K562 (cell line): Measurements from ENCODE around the gene AKR1A1. TPM values are rescaled to one million over a fixed set of nuclear protein-coding genes. Genes with fewer than 3 reads are reported as not detected.

ENCODE experiments used
- KDM1A ChIP-seq, 2 experiments: fragments of 450-650 bp; IDR thresholded peaks; 2 replicates each; pipeline ENCODE4 v1.6.1; 2016; ENCODE audit warnings: mild to moderate bottlenecking in 2 of 2
- KDM4B ChIP-seq, 2 experiments: fragments of 450-650 bp in 1 of 2; sonication (generic) in 1 of 2; IDR thresholded peaks; 2 replicates each; pipeline ENCODE4 v1.6.1; 2016 to 2017; ENCODE audit warnings: borderline replicate concordance in 2 of 2, antibody characterized with exemption in 1 of 2, low read depth in 1 of 2, mild to moderate bottlenecking in 1 of 2
- MAFG ChIP-seq: fragments of 450-650 bp; conservative IDR thresholded peaks from 2 replicates; pipeline ENCODE4 v1.6.1; 2016; ENCODE audit warnings: missing genetic modification characterization, missing compliant biosample characterization
- OTX1 ChIP-seq: fragments of 450-650 bp; formaldehyde crosslinking; IDR thresholded peaks from 2 replicates; pipeline ENCODE4 v1.4.0; 2022; ENCODE audit warnings: mild to moderate bottlenecking
- PPARD ChIP-seq: fragments of 250-450 bp; sonication (Bioruptor Pico); IDR thresholded peaks from 2 replicates; pipeline ENCODE4 v1.8.0; 2022; ENCODE audit warnings: inconsistent platforms, mild to moderate bottlenecking, moderate library complexity
- RBM25 ChIP-seq: fragments of 200-400 bp; formaldehyde crosslinking; IDR thresholded peaks from 2 replicates; pipeline ENCODE4 v1.6.1; 2018; ENCODE audit warnings: low read length, low read depth, moderate library complexity; ENCODE audit not compliant: severe bottlenecking
- RCOR1 ChIP-seq, 2 experiments: IDR thresholded peaks; 2 replicates each; pipeline ENCODE4 v1.6.1; 2012; ENCODE audit warnings: low read depth in 2 of 2, low read length in 2 of 2, borderline replicate concordance in 1 of 2, improper control_type of control experiment in 1 of 2
- SMAD1 ChIP-seq: fragments of 150-350 bp; IDR thresholded peaks from 2 replicates; pipeline ENCODE4 v1.6.1; 2014; ENCODE audit warnings: low read length, low read depth; ENCODE audit not compliant: partially characterized antibody
- TAL1 ChIP-seq: fragments of 450-650 bp; IDR thresholded peaks from 2 replicates; pipeline ENCODE4 v1.6.1; 2016; ENCODE audit warnings: mild to moderate bottlenecking
- TCF15 ChIP-seq: fragments of 250-450 bp; sonication (Bioruptor Pico); IDR thresholded peaks from 2 replicates; pipeline ENCODE4 v1.8.0; 2022; ENCODE audit warnings: moderate library complexity, mild to moderate bottlenecking, inconsistent platforms
- VEZF1 ChIP-seq: fragments of 200-800 bp; sonication (Bioruptor generic); IDR thresholded peaks from 2 replicates; pipeline ENCODE4 v1.6.1; 2017; ENCODE audit warnings: missing genetic modification characterization, missing compliant biosample characterization
- ZC3H8 ChIP-seq: fragments of 450-650 bp; IDR thresholded peaks from 2 replicates; pipeline ENCODE4 v1.6.1; 2017
- ZNF134 ChIP-seq: fragments of 250-450 bp; sonication (Bioruptor Pico); conservative IDR thresholded peaks from 2 replicates; pipeline ENCODE4 v1.4.0; 2020
- ZNF280A ChIP-seq: fragments of 450-650 bp; IDR thresholded peaks from 2 replicates; pipeline ENCODE4 v1.6.1; 2018; ENCODE audit warnings: mild to moderate bottlenecking, low read depth; ENCODE audit not compliant: partially characterized antibody
- ZNF449 ChIP-seq: fragments of 250-450 bp; sonication (Bioruptor Pico); IDR thresholded peaks from 2 replicates; pipeline ENCODE4 v1.8.0; 2022; ENCODE audit warnings: moderate library complexity, mild to moderate bottlenecking, inconsistent platforms
- polyA plus RNA-seq, 8 experiments: library from polyadenylated mRNA; depleted of rRNA in 4 of 8; stranded (reverse) in 5 of 8; unstranded in 3 of 8; fragments of >200 nt; fragmentation: Nextera tagmentation in 2 of 8; fragmentation: Illumina TruSeq in 1 of 8; extraction: Ambion mirVana in 2 of 8; extraction: Trizol in 1 of 8; gene quantifications; 2 replicates each; pipeline versions ENCODE4 v1.2.1 to v1.2.3, GENCODE V29; 2011 to 2014; ENCODE audit warnings: inconsistent platforms in 1 of 8, missing spikeins in 1 of 8
- total RNA-seq, 7 experiments: library from RNA; depleted of rRNA in 6 of 7; stranded (reverse); fragments of >200 nt in 6 of 7; fragmentation: Illumina TruSeq in 2 of 7; extraction: Trizol in 2 of 7; gene quantifications; 2 replicates each; pipeline versions ENCODE4 v1.2.1 to v1.2.3, GENCODE V29; 2011 to 2021; ENCODE audit warnings: low replicate concordance in 1 of 7
- TF ChIP-seq, protein P1 (sequence below), 2 experiments: fragments of 150-350 bp in 1 of 2; IDR thresholded peaks; 2 replicates each; pipeline ENCODE4 v1.6.1; 2012 to 2016; ENCODE audit warnings: low read depth in 2 of 2, low read length in 2 of 2, mild to moderate bottlenecking in 1 of 2, moderate library complexity in 1 of 2
- TF ChIP-seq, protein P2 (sequence below): fragments of 250-450 bp; sonication (Bioruptor Pico); IDR thresholded peaks from 2 replicates; pipeline ENCODE4 v1.4.0; 2020

AKR1A1 gene
- total and polyA plus RNA-seq, 9 of the 15 experiments (the other 6 are each of a cell fraction or from before 2014, with no cell fraction given) = 68.6 to 211 (median 132) TPM

- TF ChIP-seq, protein P1, sequence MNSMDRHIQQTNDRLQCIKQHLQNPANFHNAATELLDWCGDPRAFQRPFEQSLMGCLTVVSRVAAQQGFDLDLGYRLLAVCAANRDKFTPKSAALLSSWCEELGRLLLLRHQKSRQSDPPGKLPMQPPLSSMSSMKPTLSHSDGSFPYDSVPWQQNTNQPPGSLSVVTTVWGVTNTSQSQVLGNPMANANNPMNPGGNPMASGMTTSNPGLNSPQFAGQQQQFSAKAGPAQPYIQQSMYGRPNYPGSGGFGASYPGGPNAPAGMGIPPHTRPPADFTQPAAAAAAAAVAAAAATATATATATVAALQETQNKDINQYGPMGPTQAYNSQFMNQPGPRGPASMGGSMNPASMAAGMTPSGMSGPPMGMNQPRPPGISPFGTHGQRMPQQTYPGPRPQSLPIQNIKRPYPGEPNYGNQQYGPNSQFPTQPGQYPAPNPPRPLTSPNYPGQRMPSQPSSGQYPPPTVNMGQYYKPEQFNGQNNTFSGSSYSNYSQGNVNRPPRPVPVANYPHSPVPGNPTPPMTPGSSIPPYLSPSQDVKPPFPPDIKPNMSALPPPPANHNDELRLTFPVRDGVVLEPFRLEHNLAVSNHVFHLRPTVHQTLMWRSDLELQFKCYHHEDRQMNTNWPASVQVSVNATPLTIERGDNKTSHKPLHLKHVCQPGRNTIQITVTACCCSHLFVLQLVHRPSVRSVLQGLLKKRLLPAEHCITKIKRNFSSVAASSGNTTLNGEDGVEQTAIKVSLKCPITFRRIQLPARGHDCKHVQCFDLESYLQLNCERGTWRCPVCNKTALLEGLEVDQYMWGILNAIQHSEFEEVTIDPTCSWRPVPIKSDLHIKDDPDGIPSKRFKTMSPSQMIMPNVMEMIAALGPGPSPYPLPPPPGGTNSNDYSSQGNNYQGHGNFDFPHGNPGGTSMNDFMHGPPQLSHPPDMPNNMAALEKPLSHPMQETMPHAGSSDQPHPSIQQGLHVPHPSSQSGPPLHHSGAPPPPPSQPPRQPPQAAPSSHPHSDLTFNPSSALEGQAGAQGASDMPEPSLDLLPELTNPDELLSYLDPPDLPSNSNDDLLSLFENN (IDR thresholded peaks at IDR 0.05; ENCODE audit: low read depth in 2 of 2, low read length in 2 of 2) = no peak
- TF ChIP-seq SMAD1 = no peak
- TF ChIP-seq MAFG (tag) = peak; percentile 32; the same call in 1 of the 2 replicates
- TF ChIP-seq RBM25 = no peak
- peak in 1 of 2 experiments; percentile 82; a peak in 2 of 4 replicates for TF ChIP-seq RCOR1 (IDR thresholded peaks at IDR 0.05; ENCODE audit: borderline replicate concordance in 1 of 2, low read depth in 2 of 2, low read length in 2 of 2)
- no peak for TF ChIP-seq PPARD
- no peak for TF ChIP-seq TAL1
- TF ChIP-seq TCF15 (CRISPR knock-in tag) = no peak
- peak; percentile 75 to 80 for TF ChIP-seq KDM1A (IDR thresholded peaks at IDR 0.05)
- peak; percentile 48; the same call in 1 of the 2 replicates for TF ChIP-seq VEZF1
- no peak for TF ChIP-seq KDM4B (IDR thresholded peaks at IDR 0.05; ENCODE audit: borderline replicate concordance in 2 of 2, low read depth in 1 of 2)
- no peak for TF ChIP-seq ZNF280A
- no peak for TF ChIP-seq ZNF449 (CRISPR knock-in tag)
- TF ChIP-seq ZNF134 = 0 out of 2 replicates have a peak, but pooled peaks have one; percentile 20
- TF ChIP-seq ZC3H8 = no peak
- TF ChIP-seq OTX1 (CRISPR knock-in tag) = no peak
- TF ChIP-seq, protein P2, sequence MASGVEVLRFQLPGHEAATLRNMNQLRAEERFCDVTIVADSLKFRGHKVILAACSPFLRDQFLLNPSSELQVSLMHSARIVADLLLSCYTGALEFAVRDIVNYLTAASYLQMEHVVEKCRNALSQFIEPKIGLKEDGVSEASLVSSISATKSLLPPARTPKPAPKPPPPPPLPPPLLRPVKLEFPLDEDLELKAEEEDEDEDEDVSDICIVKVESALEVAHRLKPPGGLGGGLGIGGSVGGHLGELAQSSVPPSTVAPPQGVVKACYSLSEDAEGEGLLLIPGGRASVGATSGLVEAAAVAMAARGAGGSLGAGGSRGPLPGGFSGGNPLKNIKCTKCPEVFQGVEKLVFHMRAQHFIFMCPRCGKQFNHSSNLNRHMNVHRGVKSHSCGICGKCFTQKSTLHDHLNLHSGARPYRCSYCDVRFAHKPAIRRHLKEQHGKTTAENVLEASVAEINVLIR (CRISPR knock-in tag) = no peak
These were observed 14.4 kb upstream of the AKR1A1 start (continued) for GRCh38 chr1:45535988-45536766.
